HG02870 (cell line): Measurements from ENCODE around the gene XG.
"Not testable (repeated sequence)": the region's sequence is repeated elsewhere in the genome, so short reads cannot be mapped to it uniquely, and the experiment has no call there.

Source experiments
- ATAC-seq: cut with Tn5 transposase; IDR thresholded peaks from one replicate; pipeline ENCODE4 v1.9.1; 2021; ENCODE audit warnings: mild to moderate bottlenecking, moderate library complexity; ENCODE audit not compliant: unreplicated experiment

The XG gene

DNA sequence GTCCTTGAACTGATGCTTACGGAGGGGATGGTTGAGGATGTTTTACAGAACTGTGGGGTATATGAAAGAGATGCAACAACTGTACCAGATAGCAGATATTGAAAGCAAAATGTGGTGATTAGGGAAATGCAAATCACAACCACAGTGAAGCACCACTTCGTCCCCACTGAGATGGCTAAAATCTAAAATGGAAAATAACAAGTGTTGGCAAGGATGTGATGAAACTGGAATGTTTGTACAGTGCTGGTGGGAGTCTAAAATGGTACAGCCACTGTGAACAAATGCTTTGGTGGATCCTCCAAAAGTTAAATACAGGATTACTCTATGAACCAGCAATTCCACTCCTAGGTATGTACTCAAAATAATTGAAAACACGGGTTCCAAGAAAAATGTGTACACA is 22.9 kb downstream of the XG start:
- ATAC-seq = no peak

DNA sequence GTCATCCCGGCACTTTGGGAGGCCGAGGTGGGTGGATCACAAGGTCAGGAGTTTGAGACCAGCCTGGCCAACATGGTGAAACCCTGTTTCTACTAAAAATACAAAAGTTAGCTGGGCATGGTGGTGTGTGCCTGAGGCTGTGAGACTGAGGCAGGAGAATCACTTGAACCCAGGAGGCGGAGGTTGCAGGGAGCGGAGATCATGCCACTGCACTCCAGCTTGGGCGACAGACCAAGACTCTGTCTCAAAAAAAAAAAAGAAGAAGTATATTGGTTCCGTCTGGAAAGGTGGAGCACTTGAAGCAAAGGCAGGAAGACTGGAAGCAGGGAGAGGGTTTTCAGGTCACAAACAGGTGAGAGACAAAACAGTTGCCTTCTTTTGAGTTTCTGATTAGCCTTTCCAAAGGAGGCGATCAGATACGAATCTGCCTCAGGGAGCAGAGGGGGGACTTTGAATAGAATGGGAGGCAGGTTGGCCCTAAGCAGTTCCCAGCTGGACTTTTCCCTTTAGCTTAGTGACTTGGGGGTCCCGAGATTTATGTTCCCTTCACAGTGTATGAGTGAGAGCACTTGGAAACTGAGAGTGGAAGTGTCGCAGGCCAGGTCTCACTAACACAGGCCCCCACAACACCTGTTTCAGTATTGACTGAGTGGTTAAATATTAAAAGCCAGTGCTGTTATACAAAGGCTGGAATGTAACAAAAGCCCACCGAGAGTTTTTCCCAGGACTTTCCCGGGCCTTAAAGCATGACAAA is 28.8 kb downstream of the XG start:
- not testable (repeated sequence) for ATAC-seq

DNA sequence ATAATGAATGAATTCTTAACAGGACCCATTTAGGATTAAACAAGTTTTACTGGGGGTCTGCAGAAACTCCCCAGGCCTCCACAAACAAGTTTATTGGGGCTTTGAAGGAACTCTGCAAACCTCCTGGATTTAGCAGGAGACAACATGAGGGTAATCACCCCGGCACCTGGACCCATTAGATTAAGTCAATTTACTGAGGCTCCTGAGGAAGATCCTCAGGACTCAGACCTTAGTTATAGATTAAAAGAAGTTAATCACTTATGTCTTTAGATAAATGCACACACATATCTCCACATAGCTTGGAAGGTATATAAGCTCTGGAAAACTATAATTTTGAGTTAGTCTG is 29.4 kb downstream of the XG start:
- no peak for ATAC-seq

GRCh38 chrX:2781698-2782097 is 29.9 kb downstream of the XG start:
- peak; percentile 47 for ATAC-seq

DNA sequence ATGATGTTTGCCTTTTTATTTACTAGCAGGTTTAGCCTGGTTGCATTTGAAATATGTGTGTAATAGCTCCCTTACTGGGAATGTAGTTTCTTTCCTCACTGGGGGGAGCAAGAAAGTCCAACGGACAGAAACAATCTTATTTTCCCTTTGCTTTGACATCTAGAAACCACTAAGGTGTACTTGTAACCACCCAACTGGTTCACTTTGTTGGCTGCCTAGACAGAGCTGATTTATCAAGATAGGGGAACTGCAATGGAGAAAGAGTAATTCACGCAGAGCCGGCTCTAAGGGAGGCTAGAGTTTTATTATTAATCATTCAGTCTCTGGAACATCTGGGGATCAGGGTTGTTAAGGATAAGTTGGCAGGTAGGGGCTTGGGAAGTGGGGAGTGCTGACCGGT is 30.3 kb downstream of the XG start:
- ATAC-seq = no peak

GRCh38 chrX:2782778-2783177 is 30.9 kb downstream of the XG start:
- ATAC-seq = no peak

GRCh38 chrX:2784026-2784425 is 32.2 kb downstream of the XG start:
- ATAC-seq = no peak

DNA sequence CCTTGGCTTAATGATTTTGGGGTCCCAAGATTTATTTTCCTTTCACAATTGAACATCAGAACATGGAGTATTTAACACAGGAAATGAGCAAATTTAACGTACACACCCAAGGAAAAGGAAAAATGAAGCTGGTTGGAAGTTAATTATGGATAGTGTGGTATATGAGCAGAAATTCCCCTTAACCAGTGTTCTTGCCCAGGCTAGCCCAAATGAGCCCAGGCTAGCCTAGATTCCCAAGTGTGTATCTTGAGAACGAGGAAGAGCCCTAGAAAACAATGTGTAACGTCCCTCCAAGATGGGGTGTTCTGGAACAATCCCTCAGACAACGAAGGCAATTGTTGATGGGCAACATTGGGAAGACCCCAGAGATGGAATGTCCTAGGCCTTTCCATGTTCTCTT is 33.7 kb downstream of the XG start:
- ATAC-seq = no peak

DNA sequence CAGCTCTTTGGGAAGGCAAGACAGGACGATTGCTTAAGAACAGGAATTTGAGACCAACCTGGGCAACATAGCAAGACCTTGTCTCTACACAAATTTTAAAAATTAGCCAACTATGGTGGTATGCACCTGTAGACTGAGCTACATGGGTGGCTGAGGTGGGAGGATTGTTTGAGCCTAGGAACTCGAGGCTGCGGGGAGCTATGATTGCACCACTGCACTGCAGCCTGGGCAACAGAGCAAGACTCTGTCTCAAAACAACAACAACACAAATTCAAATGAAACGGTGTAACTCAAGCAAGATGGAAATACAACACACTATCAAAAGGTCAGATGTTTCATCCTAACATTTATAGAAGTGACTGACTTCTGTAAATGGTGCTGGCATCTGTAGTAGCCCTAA is 37.1 kb downstream of the XG start:
- no peak for ATAC-seq

- no peak for ATAC-seq
Measured at GRCh38 chrX:2789569-2789968, 37.7 kb downstream of the XG start.

DNA sequence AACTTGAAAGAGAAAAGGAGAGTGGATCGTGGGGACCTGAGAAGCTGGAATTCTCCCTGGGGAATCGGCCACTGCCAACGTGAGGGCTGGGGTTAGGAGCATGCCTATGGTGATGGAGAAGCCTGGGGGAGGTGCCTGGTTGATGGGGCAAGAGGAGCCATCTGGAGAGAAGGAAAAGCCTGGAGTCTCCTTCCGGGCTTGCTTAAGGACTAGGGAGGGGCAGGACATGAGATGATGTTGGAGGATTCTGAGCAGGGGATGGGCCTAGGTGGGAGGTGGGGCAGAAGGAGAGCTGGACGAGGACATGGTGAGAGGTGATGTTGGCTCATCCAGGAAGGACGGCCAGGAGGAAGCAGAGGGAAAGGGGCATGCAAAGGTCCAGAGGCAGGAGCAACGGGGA is 41.9 kb downstream of the XG start:
- ATAC-seq = no peak

- ATAC-seq = no peak
Measured at GRCh38 chrX:2794336-2794735, 42.5 kb downstream of the XG start.

- not testable (repeated sequence) for ATAC-seq
Measured at GRCh38 chrX:2796808-2797207, 45.0 kb downstream of the XG start.

GRCh38 chrX:2799369-2799768 is 47.5 kb downstream of the XG start:
- ATAC-seq = no peak

- ATAC-seq = not testable (repeated sequence)
Measured at GRCh38 chrX:2799980-2800379, 48.1 kb downstream of the XG start.

DNA sequence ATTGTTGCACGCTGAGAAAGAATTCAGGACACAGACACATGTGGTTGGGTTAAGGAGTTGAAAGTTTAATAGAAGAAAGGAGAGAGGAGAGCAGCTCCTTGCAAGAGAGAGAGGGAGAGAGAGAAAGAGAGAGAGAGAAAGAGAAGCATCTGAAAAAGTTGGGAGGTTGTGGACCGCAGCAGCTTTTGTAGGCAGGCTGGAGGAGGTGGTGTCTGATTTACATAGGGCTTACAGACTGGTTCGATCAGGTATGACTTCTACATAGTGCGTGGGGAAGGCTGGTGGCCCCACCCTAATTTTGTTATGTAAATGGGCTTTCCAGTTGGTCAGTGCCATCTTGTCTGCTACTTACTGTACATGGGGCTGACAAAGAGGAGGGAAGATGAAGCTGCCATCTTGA is 49.4 kb downstream of the XG start:
- no peak for ATAC-seq

DNA sequence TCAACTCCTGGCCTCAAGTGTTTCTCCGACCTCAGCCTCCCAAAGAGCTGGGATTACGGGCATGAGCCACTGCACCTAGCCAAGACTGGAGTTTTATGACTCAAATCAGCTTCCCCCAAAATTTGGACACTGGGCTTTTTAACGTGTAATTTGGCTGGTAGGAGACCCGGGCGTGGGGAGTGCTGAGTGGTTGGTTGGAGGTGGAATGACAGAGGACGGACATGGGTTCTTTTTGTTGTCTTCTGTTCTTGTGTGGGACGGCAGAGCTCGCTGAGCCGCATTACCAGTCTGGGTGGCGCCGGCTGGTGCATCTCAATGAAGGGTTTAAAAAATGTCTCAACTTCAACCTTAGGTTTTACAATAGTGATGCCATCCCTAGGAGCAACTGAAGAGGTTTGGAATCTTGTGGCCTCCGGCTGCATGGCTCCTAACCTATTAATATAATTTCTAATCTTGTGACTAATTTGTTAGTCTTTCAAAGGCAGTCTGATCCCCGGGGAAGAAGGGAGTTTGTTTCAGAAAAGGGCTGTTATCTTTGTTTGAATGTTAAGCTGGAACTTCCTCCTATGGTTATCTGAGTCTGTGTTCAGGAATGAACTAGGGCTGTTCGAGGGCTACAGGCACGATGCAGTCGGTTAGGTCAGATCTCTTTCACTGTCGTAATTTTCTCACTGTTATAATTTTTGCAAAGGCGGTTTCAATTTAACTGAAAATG is 50.7 kb downstream of the XG start:
- not testable (repeated sequence) for ATAC-seq

- ATAC-seq = not testable (repeated sequence)
Measured at GRCh38 chrX:2803486-2803885, 51.6 kb downstream of the XG start.

DNA sequence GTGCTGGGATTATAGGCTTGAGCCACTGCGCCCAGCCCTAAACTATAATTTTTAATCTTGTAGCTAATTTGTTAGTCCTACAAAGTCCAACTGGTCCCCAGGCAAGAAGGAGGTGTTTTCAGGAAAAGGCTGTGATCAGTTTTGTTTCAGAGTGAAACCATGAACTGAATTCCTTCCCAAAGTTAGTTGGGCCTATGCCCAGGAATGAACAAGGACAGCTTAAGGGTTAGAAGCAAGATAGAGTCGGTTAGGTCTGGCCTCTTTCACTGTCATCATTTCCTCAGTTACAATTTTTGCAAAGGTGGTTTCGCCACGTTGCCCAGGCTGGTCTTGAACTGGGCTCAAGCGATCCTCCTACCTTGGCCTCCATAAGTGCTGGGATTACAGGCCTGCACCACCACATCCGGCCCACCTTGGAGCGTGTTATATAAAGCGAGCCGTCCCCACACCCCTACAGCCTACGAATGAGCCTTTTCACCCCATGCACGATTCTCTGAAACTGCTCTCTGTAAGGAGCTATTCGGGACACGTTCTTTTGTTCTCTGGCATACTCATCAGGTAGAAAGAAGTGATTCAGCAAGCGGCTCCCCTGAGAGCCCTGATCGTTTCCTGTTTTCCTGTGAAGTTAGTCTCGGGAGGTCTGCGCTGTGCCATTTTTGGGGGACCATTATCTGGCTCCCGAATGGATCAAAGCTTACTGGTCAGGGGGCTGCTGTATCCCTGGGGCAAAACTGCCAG is 52.4 kb downstream of the XG start:
- ATAC-seq = not testable (repeated sequence)

GRCh38 chrX:2804858-2805257 is 53.0 kb downstream of the XG start:
- not testable (repeated sequence) for ATAC-seq

- ATAC-seq = no peak
Measured at GRCh38 chrX:2811271-2811670, 59.4 kb downstream of the XG start.
